Measurements from ENCODE around the gene FFAR1.
"Not testable (repeated sequence)": the region's sequence is repeated elsewhere in the genome, so short reads cannot be mapped to it uniquely, and the experiment has no call there.

GRCh38 chr19:35374031-35374430, 26.3 kb downstream of the FFAR1 start:
- TF ChIP-seq, protein P1, sequence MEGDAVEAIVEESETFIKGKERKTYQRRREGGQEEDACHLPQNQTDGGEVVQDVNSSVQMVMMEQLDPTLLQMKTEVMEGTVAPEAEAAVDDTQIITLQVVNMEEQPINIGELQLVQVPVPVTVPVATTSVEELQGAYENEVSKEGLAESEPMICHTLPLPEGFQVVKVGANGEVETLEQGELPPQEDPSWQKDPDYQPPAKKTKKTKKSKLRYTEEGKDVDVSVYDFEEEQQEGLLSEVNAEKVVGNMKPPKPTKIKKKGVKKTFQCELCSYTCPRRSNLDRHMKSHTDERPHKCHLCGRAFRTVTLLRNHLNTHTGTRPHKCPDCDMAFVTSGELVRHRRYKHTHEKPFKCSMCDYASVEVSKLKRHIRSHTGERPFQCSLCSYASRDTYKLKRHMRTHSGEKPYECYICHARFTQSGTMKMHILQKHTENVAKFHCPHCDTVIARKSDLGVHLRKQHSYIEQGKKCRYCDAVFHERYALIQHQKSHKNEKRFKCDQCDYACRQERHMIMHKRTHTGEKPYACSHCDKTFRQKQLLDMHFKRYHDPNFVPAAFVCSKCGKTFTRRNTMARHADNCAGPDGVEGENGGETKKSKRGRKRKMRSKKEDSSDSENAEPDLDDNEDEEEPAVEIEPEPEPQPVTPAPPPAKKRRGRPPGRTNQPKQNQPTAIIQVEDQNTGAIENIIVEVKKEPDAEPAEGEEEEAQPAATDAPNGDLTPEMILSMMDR (IDR thresholded peaks at IDR 0.05), result not testable (repeated sequence)
- not testable (repeated sequence) for TF ChIP-seq EP300, POLR2AphosphoS5 (IDR thresholded peaks at IDR 0.05)

Data from upper lobe of left lung (tissue), 4 donors.